ENCODE results near the gene DERL2. TPM values are rescaled to one million over a fixed set of nuclear protein-coding genes. Genes with fewer than 3 reads are reported as not detected.
A peak's percentile ranks its signal among the peaks of the same experiment; 100 is the strongest.

DERL2 gene
- total RNA-seq, 1 experiment from 2014 or later = 56.7 TPM

GRCh38 chr17:5467416-5467815, 18.6 kb downstream of the DERL2 start:
- H3K4me3 Mint-ChIP-seq (ENCODE audit: low read depth, unreplicated experiment) = peak overlapping the region; percentile 86
- peak overlapping the region; percentile 63 for H3K27ac Mint-ChIP-seq (ENCODE audit: unreplicated experiment)
- H3K36me3 Mint-ChIP-seq (ENCODE audit: insufficient read depth, unreplicated experiment) = peaks cover 28% of the 10 kb centered on the region
- no peaks in the 10 kb centered on the region for H3K9me3 Mint-ChIP-seq (ENCODE audit: low read depth, unreplicated experiment)
- TF ChIP-seq CTCF (IDR thresholded peaks at IDR 0.05; ENCODE audit: unreplicated experiment) = no peak
- DNase-seq = no peak
- intact Hi-C loops (cut with micrococcal nuclease; ENCODE audit: unreplicated experiment) = no loop called here
- H3K4me1 Mint-ChIP-seq (ENCODE audit: low read depth, unreplicated experiment) = peaks cover 32% of the 10 kb centered on the region
- no peaks in the 10 kb centered on the region for H3K27me3 Mint-ChIP-seq (ENCODE audit: unreplicated experiment)
- CTCF ChIA-PET = no interaction called here
- no TSS peak for BruUV-seq (replicated peaks)

- TF ChIP-seq CTCF (IDR thresholded peaks at IDR 0.05; ENCODE audit: unreplicated experiment) = no peak
- Mint-ChIP-seq H3K36me3 (ENCODE audit: insufficient read depth, unreplicated experiment) (peaks cover 23% of the 10 kb centered on the region), H3K27ac (ENCODE audit: unreplicated experiment) (no peak overlapping the region), H3K4me1 (ENCODE audit: low read depth, unreplicated experiment) (peaks cover 32% of the 10 kb centered on the region), H3K9me3 (ENCODE audit: low read depth, unreplicated experiment) (no peaks in the 10 kb centered on the region), H3K4me3 (ENCODE audit: low read depth, unreplicated experiment) (peak overlapping the region; percentile 86), H3K27me3 (ENCODE audit: unreplicated experiment) (no peaks in the 10 kb centered on the region)
- intact Hi-C loops (cut with micrococcal nuclease; ENCODE audit: unreplicated experiment) = no loop called here
- BruUV-seq (replicated peaks) = no TSS peak
- DNase-seq = no peak
- CTCF ChIA-PET = no interaction called here
These were observed 19.7 kb downstream of the DERL2 start for GRCh38 chr17:5466295-5466694.

GRCh38 chr17:5464717-5465507, 21.1 kb downstream of the DERL2 start:
- Mint-ChIP-seq H3K4me1 (ENCODE audit: low read depth, unreplicated experiment) (peaks cover 32% of the 10 kb centered on the region), H3K4me3 (ENCODE audit: low read depth, unreplicated experiment) (no peak overlapping the region), H3K27me3 (ENCODE audit: unreplicated experiment) (no peaks in the 10 kb centered on the region), H3K36me3 (ENCODE audit: insufficient read depth, unreplicated experiment) (peaks cover 31% of the 10 kb centered on the region), H3K27ac (ENCODE audit: unreplicated experiment) (no peak overlapping the region), H3K9me3 (ENCODE audit: low read depth, unreplicated experiment) (no peaks in the 10 kb centered on the region)
- no TSS peak for BruUV-seq (replicated peaks)
- DNase-seq = no peak
- CTCF ChIA-PET = interaction anchor here (0.5 kb wide), 1 partner anchor 472 kb away, joined by 5 read pairs; no protein-coding TSS in a partner anchor
- TF ChIP-seq CTCF (IDR thresholded peaks at IDR 0.05; ENCODE audit: unreplicated experiment) = no peak
- intact Hi-C loops (cut with micrococcal nuclease; ENCODE audit: unreplicated experiment) = no loop called here

- Mint-ChIP-seq H3K27ac (ENCODE audit: unreplicated experiment) (no peak overlapping the region), H3K4me3 (ENCODE audit: low read depth, unreplicated experiment) (no peak overlapping the region), H3K9me3 (ENCODE audit: low read depth, unreplicated experiment) (no peaks in the 10 kb centered on the region), H3K36me3 (ENCODE audit: insufficient read depth, unreplicated experiment) (peaks cover 11% of the 10 kb centered on the region), H3K27me3 (ENCODE audit: unreplicated experiment) (no peaks in the 10 kb centered on the region), H3K4me1 (ENCODE audit: low read depth, unreplicated experiment) (no peaks in the 10 kb centered on the region)
- no TSS peak for BruUV-seq (replicated peaks)
- CTCF ChIA-PET = no interaction called here
- no peak for TF ChIP-seq CTCF (IDR thresholded peaks at IDR 0.05; ENCODE audit: unreplicated experiment)
- no peak for DNase-seq
- intact Hi-C loops (cut with micrococcal nuclease; ENCODE audit: unreplicated experiment) = no loop called here
These were observed 39.2 kb downstream of the DERL2 start for GRCh38 chr17:5446786-5447185.
